Endothelial cell (in vitro differentiated cells): ENCODE data around the gene PCGF3. TPM values are rescaled to one million over a fixed set of nuclear protein-coding genes. Genes with fewer than 3 reads are reported as not detected.
A peak's percentile ranks its signal among the peaks of the same experiment; 100 is the strongest.

Experiments used
- DNase-seq: peaks from one replicate; pipeline ENCODE4 v3.0.0; 2021; ENCODE audit warnings: low spot score
- H3K27ac Mint-ChIP-seq: one replicate; pipeline ENCODE4 v1.8.0; 2021; ENCODE audit warnings: mixed read lengths, inconsistent platforms; ENCODE audit not compliant: unreplicated experiment
- H3K27me3 Mint-ChIP-seq: one replicate; pipeline ENCODE4 v1.8.0; 2021; ENCODE audit warnings: mild to moderate bottlenecking, moderate library complexity, mixed read lengths, inconsistent platforms; ENCODE audit not compliant: unreplicated experiment
- H3K36me3 Mint-ChIP-seq: one replicate; pipeline ENCODE4 v1.8.0; 2021; ENCODE audit warnings: mild to moderate bottlenecking, low read depth, mixed read lengths, inconsistent platforms; ENCODE audit not compliant: unreplicated experiment
- H3K4me1 Mint-ChIP-seq: one replicate; pipeline ENCODE4 v1.8.0; 2021; ENCODE audit warnings: mild to moderate bottlenecking, mixed read lengths, inconsistent platforms; ENCODE audit not compliant: unreplicated experiment
- H3K4me3 Mint-ChIP-seq: one replicate; pipeline ENCODE4 v1.8.0; 2021; ENCODE audit warnings: mild to moderate bottlenecking, mixed read lengths, inconsistent platforms; ENCODE audit not compliant: unreplicated experiment
- H3K9me3 Mint-ChIP-seq: one replicate; pipeline ENCODE4 v1.8.0; 2021; ENCODE audit warnings: mixed read lengths, inconsistent platforms; ENCODE audit not compliant: unreplicated experiment
- CTCF ChIP-seq: fragments of 200-600 bp; sonication (generic); IDR thresholded peaks from one replicate; pipeline ENCODE4 v1.5.0; 2021; ENCODE audit warnings: antibody characterized with exemption; ENCODE audit not compliant: unreplicated experiment
- total RNA-seq: library from RNA; stranded (reverse); fragmentation: NEBNext Ultra II Directional; extraction: Animal tissue kit (Norgen Biotek cat#: 25700); gene quantifications from one replicate; pipeline ENCODE4 v1.2.1, GENCODE V29; 2021; ENCODE audit not compliant: unreplicated experiment

The PCGF3 gene
- total RNA-seq, 1 donor from 2014 or later, result 84.5 TPM

GRCh38 chr4:712916-713632 lies 7.4 kb downstream of the PCGF3 start:
- Mint-ChIP-seq H3K4me1 (peaks cover 23% of the 10 kb centered on the region), H3K9me3 (no peaks in the 10 kb centered on the region), H3K27ac (no peak overlapping the region), H3K36me3 (peaks cover 21% of the 10 kb centered on the region), H3K4me3 (no peak overlapping the region), H3K27me3 (peaks cover 5% of the 10 kb centered on the region)
- no peak for TF ChIP-seq CTCF
- no peak for DNase-seq

DNA sequence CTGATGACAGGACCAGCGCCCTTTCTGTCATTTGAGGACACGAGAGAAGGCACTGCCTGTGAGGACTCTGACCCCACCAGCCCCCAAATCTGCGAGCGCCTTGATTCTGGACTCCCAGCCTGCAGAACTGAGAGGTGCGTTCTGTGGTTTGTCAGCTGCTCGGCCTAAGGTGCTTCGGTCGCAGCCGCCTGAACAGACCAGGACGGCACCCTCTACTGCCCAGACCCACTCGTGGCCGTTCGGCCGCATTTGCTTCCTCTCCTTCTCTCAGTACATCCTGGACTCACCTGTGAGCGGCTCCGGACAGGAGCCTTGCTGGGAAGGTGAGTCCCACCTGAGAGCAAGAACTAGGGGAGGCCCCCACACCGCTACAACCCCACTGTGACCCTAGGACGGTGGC lies 8.5 kb downstream of the PCGF3 start:
- peak overlapping the region; percentile 18 for H3K27ac Mint-ChIP-seq
- DNase-seq, result no peak
- peaks cover 4% of the 10 kb centered on the region for H3K27me3 Mint-ChIP-seq
- TF ChIP-seq CTCF, result no peak
- no peaks in the 10 kb centered on the region for H3K9me3 Mint-ChIP-seq
- peaks cover 15% of the 10 kb centered on the region for H3K36me3 Mint-ChIP-seq
- H3K4me1 Mint-ChIP-seq, result peaks cover 17% of the 10 kb centered on the region
- no peak overlapping the region for H3K4me3 Mint-ChIP-seq

DNA sequence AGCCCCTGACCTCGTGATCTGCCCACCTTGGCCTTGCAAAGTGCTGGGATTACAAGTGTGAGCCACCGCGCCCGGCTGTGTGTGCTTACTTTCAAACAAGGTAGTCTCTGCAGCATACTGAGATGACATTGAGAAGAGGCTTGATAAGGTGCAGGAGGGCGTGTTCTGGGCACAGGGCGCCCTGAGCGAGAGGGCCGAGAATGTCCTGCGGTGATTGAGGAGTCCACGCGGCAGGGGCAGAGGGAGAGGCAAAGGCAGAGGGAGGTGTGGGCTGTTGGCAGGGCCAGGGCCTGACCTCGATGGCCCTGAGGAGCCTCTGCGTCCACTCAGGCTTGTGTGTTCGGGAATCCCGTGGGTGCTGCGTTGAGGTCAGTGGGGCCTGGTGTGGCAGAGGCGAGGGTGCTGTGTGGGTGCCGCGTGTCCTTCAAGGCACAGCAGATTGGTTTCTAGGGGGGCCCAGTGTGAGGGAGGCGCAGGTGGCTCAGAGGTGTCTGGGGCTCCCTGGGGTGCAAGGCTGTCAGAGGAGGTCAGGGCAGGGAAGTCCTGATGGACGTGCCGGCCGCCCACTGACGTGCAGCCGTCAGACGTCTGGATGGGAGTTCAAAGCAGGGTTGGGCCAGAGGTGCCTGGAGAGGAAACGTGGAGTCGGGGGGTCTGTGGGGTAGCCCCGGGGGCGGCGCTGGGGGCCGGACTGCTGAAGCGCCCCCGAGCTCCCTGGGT lies 12.1 kb downstream of the PCGF3 start:
- H3K27ac Mint-ChIP-seq, result peak overlapping the region; percentile 61
- H3K4me1 Mint-ChIP-seq, result peaks cover 9% of the 10 kb centered on the region
- DNase-seq, result no peak
- no peak overlapping the region for H3K4me3 Mint-ChIP-seq
- peaks cover 15% of the 10 kb centered on the region for H3K27me3 Mint-ChIP-seq
- H3K36me3 Mint-ChIP-seq, result peaks cover 29% of the 10 kb centered on the region
- no peaks in the 10 kb centered on the region for H3K9me3 Mint-ChIP-seq
- TF ChIP-seq CTCF, result no peak

DNA sequence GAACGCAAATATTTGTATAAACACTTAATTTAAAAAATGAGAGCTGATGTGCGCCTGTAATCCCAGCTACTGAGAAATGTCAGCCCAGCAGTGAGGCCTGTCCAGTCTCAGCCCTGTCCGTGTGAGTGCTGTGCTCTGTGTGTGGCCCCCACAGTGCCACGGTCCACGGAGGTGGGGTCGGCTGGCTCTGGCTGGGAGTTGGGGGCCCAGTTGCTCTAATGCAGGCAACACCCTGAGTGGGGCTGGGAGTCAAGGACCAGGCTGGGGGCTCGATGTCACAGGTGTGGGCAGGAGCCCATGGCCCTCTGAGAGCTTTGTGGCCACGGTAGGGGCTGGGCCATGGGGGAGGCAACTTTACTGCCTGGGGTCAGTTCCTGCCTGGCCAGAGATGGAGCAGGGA lies 12.8 kb downstream of the PCGF3 start:
- peaks cover 31% of the 10 kb centered on the region for H3K36me3 Mint-ChIP-seq
- TF ChIP-seq CTCF, result no peak
- DNase-seq, result no peak
- peaks cover 9% of the 10 kb centered on the region for H3K4me1 Mint-ChIP-seq
- H3K27ac Mint-ChIP-seq, result no peak overlapping the region
- H3K4me3 Mint-ChIP-seq, result no peak overlapping the region
- H3K9me3 Mint-ChIP-seq, result no peaks in the 10 kb centered on the region
- H3K27me3 Mint-ChIP-seq, result peaks cover 15% of the 10 kb centered on the region
